ENCODE results near the gene DPM2.

Gene DPM2

DNA sequence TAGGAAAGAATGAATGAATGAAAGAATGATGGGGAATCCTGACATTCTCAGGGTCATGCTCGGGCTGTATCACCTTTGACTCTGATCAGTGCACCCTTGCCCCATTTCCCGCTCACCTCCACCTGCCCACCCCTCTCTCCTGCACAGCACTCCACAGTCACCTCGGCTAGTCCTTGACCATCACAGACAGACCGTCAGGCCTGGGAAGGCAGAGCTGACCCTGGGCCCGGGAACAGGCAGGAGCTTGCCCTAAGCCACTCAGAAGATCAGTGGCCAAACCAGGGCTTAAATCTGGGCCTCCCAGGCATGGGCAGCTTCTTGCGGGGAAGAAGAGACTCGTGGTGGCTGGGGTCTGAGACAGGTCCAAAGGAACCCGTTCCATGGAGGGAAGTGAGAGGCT, 41.8 kb downstream of the DPM2 start:
- no peak for DNase-seq

DNA sequence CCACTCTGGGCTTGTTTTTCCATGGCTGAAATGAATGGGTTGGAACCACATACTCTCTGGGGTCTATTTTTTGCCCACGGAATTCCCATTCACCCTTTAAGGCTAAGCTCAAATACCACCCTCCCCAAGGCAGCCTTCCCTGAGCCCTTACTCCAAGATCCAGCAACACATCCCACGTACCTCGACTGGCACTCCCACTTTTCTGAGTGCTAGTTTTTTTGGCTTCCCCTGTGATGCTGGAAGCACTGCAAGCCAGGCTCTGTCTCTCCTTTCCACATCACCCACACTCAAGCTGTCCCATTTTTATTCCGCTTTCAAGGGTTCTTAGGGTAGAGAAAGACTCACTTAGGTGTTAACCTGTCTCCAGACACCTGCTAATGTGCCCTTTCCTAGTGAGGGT, 44.3 kb downstream of the DPM2 start:
- no peak for DNase-seq

DNA sequence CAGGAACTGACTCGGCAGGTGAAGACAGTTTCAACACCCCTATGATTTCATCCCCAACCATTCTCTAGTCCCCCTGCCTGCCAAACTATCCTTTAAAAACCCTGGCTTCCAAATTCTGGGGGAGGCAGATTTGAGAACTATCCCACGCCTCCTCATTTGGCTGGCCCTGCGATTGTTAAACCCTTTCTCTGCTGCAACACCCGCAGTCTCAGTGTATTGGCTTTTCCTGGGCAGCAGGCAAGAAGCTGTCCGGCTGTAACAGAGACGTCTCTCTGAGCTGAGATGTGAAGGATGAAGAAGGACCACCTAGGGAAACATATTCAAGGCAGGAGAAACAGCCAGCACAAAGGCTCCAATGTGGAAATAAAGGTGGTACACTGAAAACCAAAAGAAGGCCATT, 44.8 kb downstream of the DPM2 start:
- no peak for DNase-seq

DNA sequence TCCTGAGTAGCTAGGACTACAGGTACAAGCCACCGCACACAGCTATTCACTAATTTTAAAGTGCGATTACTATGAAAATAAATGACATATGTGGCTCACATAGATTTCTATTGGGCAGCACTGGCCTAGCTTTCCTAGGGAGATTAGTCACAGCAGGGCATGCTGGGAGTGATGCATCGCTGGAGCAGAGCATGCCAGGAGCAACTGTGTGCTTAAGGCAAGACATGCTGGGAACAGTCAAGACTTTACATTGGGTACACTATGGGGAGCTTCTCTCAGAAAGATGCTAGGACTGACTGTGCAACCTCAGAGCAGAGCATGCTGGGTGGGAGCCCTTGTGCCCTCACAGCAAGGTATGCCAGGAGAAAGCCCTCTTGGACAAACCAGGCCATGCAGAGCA, 47.6 kb downstream of the DPM2 start:
- no peak for DNase-seq

DNA sequence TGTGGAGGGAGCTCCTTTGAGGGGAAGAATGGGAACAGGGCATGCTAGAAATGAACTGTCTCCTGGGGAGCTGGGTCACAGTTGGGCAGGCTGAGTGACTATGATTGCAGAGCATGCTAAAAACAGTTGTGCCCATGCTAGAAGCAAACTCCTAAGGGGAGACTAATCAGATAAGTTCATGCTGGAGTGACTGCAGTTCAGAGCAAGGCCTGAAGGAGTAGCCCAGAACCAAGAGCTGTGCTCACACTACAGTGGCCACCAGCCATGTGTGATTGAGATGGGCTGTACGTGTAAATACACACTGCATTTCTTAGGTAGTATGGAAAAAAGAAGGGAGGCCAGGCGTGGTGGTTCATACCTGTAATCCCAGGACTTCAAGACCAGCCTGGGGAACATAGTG, 49.9 kb downstream of the DPM2 start:
- DNase-seq = peak; percentile 53

DNA sequence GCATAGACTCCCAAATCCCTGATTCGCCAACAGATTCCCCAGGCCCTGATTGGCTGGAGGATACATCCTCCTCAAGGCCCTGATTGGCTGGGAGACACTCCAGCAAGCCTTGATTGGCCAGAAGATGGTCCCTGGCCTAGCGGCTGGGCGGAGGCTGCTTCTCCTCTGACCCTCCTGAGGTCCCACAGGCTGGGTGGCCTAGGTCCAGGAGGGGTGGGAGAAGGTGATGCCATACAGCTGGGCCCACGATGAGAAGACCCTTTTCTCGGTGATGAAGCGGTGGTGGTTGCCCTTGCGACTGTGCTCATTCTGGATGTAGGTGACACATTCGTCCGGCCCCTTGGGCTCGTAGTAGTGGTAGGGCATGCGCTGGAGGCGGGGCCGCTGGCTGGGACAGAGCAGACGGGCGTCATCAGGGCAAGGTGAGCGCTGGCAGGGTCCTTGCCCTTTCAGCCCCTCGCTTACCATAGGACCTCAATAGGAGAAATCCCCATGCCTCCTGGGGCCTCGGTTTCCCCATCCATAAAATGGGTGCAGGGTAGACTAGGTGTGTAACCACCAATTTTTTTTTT, 51.2 kb downstream of the DPM2 start:
- DNase-seq = peak; percentile 33

DNA sequence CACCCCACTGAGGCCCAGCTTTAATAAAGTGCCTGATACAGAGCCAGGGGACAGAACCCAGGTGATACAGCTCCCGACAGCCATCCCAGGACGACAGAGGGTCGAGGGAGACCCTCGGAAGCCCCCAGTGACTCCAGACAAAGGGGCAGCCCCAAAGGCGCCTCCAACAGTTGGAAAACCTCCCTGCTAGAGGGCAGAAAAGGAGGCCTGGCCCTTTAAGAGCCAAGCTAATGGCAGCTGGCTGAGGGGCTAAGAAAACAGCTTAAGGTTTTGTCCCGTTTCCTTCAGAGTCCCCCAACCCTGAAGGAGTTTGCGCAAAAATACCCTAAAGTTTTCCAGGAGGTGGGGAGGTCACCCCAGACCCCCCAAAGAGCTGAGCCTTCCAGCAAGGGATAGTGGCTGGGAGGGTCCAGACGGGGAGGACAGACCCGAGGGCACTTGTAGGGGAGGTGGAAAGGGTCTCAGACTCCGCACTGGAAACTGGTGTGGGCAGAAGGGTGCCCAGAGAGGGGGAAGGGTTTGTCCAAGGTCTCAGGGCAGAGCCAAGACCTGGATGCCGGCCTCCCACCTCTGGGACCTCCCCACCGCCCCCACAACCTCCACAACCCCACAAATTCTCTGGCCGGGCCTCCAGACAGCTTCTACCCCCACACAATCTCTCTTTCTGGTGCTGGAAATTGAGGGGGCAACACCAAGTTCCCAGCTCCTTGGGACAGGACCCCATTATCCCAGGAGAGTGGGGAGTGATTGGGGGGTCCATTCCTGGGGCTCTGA, 52.0 kb downstream of the DPM2 start:
- no peak for DNase-seq

Measured in DMS53 (cell line).